ENCODE results near the gene EFCAB11. TPM values are rescaled to one million over a fixed set of nuclear protein-coding genes. Genes with fewer than 3 reads are reported as not detected.

Gene EFCAB11
- total and polyA plus RNA-seq, 9 donors: 1.9 to 14.8 (median 5.2) TPM

DNA sequence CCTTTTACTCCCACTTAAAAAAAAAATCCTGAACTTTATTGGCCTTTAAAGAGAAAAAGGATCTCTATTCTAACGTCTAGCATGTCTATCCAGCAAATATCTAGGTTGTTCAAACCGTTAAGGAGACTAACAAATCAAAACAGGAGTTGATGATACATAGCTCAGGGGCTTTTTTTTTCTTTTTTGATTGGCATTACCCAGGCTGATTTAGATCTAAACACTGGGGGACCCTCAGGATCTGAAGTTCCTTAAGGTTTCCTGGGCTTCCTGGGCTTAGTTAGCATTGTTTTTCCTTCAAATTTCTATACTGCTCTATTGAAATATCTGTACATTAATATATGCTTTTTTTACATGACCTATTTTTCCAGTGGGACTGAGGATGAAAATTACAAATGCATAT lies 42.3 kb downstream of the EFCAB11 start:
- no peak overlapping the region for H3K4me3 ChIP-seq
- H3K9me3 ChIP-seq: no peaks in the 10 kb centered on the region
- no peaks in the 10 kb centered on the region for H3K36me3 ChIP-seq
- no peak for TF ChIP-seq POLR2A (IDR thresholded peaks at IDR 0.05)
- TF ChIP-seq CTCF (IDR thresholded peaks at IDR 0.05): no peak
- no peak for TF ChIP-seq EP300 (IDR thresholded peaks at IDR 0.05)
- intact Hi-C loops (cut with DNase I): loop anchor here in 3 of 4 donors (5.0 to 10.0 kb wide), 3 partner anchors 667 to 880 kb away; no protein-coding TSS in a partner anchor
- DNase-seq: no peak
- no peak overlapping the region for H3K27ac ChIP-seq
- 62 to 73% (median 68%) methylated on average over 2 of the region's 2 CpGs for WGBS, 3 donors
- H3K27me3 ChIP-seq: no peaks in the 10 kb centered on the region
- peaks cover 6% of the 10 kb centered on the region for H3K4me1 ChIP-seq (ENCODE audit: insufficient read depth)

DNA sequence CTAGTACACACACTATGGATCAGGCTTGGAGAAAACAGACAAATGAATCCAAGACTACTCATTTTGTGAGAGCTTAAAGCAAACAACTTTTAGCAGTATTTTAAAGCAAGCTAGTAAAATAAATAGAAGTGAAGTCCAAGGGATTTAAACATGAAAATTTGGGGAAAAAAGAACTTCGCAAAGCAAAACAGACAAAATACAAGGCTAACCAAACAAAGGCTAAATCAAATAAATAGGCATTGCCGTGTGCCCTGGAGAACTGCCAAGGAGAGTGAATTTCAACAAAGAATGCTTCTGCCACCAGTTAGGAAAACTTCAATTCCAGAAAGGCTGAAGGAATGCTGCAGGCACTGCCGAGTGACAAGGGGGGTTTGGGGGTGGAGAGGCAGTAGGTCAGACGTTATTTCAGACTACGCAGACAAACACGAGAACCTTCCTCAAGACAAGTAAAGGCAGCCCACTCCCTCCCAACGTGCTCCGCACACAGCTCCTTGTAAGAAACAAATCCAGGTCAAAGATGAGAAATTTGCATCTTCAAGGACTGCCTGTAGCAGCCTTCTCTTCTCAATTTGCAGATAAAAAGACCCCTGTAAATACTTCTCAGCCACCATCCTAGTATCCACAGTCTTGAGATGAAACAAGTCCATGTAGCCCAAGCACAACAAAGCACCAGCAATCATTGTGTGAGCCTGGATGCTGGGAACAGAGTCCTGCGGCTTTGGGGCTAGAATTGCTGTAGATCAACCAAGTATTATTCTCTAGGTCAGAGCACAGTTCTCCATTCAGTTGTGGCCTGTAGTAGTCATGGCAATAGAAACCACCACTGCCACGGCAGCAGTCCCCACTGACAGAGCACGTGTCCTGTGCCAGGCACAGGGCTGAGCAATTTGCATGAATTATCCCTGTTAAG lies 43.3 kb downstream of the EFCAB11 start:
- 25 to 29% (median 27%) methylated on average over 11 of the region's 11 CpGs for WGBS, 3 donors
- TF ChIP-seq CTCF (IDR thresholded peaks at IDR 0.05) (no peak), POLR2A (IDR thresholded peaks at IDR 0.05) (no peak), EP300 (IDR thresholded peaks at IDR 0.05) (no peak)
- intact Hi-C loops (cut with DNase I): loop anchor here in 3 of 4 donors (2.0 to 10.0 kb wide), 4 partner anchors 666 to 879 kb away; no protein-coding TSS in a partner anchor
- Histone ChIP-seq H3K27ac (no peak overlapping the region), H3K4me3 (no peak overlapping the region), H3K36me3 (no peaks in the 10 kb centered on the region), H3K4me1 (ENCODE audit: insufficient read depth) (peaks cover 6% of the 10 kb centered on the region), H3K9me3 (no peaks in the 10 kb centered on the region), H3K27me3 (no peaks in the 10 kb centered on the region)
- DNase-seq: peak in 2 of 5 donors; percentile 16 to 25

DNA sequence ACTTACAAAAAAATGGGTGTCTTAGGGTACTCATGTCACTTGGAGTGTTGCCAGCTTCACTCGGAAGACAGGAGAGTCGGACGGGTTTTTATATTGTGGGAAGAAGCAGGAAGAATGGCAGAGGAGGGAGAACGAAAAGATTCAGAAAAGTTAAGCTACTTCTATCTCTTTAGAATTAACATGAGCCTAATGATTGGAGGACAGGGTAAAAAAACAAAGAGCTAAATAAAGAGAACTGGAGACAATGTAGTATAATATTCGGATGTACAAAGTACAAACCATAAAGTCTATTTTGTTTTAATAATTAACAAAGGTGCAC lies 43.9 kb downstream of the EFCAB11 start:
- intact Hi-C loops (cut with DNase I): loop anchor here in 3 of 4 donors (2.0 to 10.0 kb wide), 4 partner anchors 666 to 878 kb away; no protein-coding TSS in a partner anchor
- peaks cover 6% of the 10 kb centered on the region for H3K4me1 ChIP-seq (ENCODE audit: insufficient read depth)
- no peaks in the 10 kb centered on the region for H3K9me3 ChIP-seq
- whole genome bisulfite sequencing, 3 donors: 12 to 31% (median 17%) methylated on average over 5 of the region's 5 CpGs
- H3K4me3 ChIP-seq: no peak overlapping the region
- DNase-seq: no peak
- TF ChIP-seq POLR2A (IDR thresholded peaks at IDR 0.05): no peak
- no peak for TF ChIP-seq EP300 (IDR thresholded peaks at IDR 0.05)
- TF ChIP-seq CTCF (IDR thresholded peaks at IDR 0.05): no peak
- no peaks in the 10 kb centered on the region for H3K27me3 ChIP-seq
- H3K27ac ChIP-seq: no peak overlapping the region
- H3K36me3 ChIP-seq: no peaks in the 10 kb centered on the region

DNA sequence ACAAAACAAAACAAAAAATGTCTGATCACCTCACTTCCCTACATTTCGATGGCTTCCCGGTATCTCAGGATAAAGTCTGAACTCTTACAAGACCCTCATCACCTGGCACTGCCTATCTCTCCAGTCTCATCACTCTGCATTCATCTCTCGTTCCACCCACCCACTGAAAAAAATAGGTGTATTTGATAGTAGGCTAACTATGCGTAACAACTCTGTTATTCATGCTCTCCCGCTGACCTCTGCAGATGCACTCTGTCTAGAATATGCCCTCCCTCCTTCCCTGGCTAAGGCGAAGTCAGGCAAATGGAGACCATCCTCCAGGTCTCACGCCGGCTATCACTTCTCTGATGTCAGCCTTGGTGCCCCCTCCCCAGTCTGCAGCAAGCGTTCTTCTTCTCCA lies 44.9 kb downstream of the EFCAB11 start:
- H3K27ac ChIP-seq: no peak overlapping the region
- intact Hi-C loops (cut with DNase I): no loop called here
- no peak overlapping the region for H3K4me3 ChIP-seq
- peaks cover 6% of the 10 kb centered on the region for H3K4me1 ChIP-seq (ENCODE audit: insufficient read depth)
- no peaks in the 10 kb centered on the region for H3K9me3 ChIP-seq
- 95 to 98% (median 97%) methylated on average over 9 of the region's 9 CpGs for WGBS, 3 donors
- no peaks in the 10 kb centered on the region for H3K36me3 ChIP-seq
- TF ChIP-seq CTCF (IDR thresholded peaks at IDR 0.05): no peak
- no peak for DNase-seq
- H3K27me3 ChIP-seq: no peaks in the 10 kb centered on the region

Data from ovary (tissue), 9 donors.